Measurements from ENCODE around the gene OR12D1.

OR12D1 gene

DNA sequence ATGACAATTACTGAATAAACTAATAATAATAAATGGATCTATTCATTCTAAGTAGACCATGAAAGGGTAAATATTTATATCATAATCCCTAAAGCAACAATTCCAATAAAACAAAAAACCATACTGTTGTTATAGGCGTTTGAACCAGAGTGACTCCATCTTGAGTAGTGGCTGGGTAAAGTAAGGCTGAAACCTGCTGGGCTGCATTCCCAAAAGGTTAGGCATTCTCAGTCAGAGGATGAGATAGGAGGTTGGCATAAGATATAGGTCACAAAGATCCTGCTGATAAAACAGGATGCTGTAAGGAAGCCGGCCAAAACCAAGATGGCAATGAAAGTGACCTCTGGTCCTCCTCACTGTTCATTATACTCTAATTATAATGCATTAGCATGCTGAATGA, 50.6 kb downstream of the OR12D1 start:
- no peak for DNase-seq (ENCODE audit: low read depth in 1 of 2, low spot score in 1 of 2)

DNA sequence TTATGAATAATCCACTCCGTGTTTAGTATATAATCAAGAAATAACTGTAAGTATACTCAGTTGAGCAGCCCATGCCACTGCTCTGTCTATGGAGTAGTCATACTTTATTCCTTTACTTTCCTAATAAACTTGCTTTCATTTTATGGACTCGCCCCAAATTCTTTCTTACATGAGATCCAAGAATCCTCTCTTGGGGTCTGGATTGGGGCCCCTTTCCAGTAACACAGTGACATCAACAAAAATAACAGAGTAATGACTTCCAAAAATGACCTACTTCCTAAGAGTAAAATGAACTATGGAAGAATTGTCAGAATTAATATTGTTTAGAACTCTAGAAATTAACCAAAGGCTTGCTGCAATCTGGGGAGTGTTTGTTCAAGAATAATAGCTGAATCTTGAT, 51.1 kb downstream of the OR12D1 start:
- no peak for DNase-seq (ENCODE audit: low read depth in 1 of 2, low spot score in 1 of 2)

DNA sequence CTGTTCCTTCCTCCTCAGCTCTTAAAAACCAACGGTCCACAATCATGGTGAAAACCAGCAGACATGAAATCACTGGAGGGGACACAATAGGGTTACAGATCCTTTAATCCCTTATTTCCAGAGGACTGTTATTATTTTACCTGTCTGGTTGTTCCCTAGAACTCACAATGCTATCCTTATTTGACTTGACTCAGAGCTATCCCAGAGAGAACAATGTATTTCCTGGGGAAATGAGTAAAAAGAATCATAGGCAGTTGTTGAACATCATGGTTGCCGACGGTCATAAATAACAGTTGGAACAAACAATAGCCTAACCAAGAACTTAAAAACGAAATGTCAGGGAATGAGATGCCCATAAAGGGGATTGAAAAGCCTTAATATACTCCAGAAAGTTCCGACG, 51.5 kb downstream of the OR12D1 start:
- DNase-seq (ENCODE audit: low read depth in 1 of 2, low spot score in 1 of 2): no peak
